Ovary (tissue), 9 donors: Measurements from ENCODE around the gene TSC22D4. TPM values are rescaled to one million over a fixed set of nuclear protein-coding genes. Genes with fewer than 3 reads are reported as not detected.

ENCODE experiments used
- DNase-seq, 5 donors: peaks; one replicate each; pipeline ENCODE4 v3.0.0-alpha.2; 2019 to 2020
- H3K27ac ChIP-seq, 2 donors: fragments of 200-600 bp; one replicate each; pipeline versions ENCODE4 v1.5.1 to v1.8.0; 2019 to 2022
- H3K27me3 ChIP-seq: fragments of 200-600 bp; one replicate; pipeline ENCODE4 v1.8.0; 2022
- H3K36me3 ChIP-seq: fragments of 200-600 bp; sonication (generic); one replicate; pipeline ENCODE4 v1.5.1; 2019
- H3K4me1 ChIP-seq: one replicate; pipeline ENCODE4 v1.8.1; 2013; ENCODE audit warnings: mild to moderate bottlenecking, moderate library complexity; ENCODE audit not compliant: insufficient read depth
- H3K4me3 ChIP-seq: fragments of 200-600 bp; sonication (generic); one replicate; pipeline ENCODE4 v1.5.1; 2017
- H3K9me3 ChIP-seq, 2 donors: fragments of 200-600 bp in 1 of 2; sonication (generic) in 1 of 2; one replicate each; pipeline versions ENCODE4 v1.5.1 to v1.8.1; 2013 to 2019; ENCODE audit warnings: mild to moderate bottlenecking in 1 of 2, moderate library complexity in 1 of 2
- CTCF ChIP-seq, 3 donors: fragments of 450-650 bp in 2 of 3; fragments of 200-600 bp in 1 of 3; IDR thresholded peaks; one replicate each; pipeline versions ENCODE4 v1.5.1 to v1.8.0; 2016 to 2022; ENCODE audit warnings: antibody characterized with exemption in 3 of 3, mild to moderate bottlenecking in 1 of 3
- EP300 ChIP-seq: sonication (generic); formaldehyde crosslinking; IDR thresholded peaks from one replicate; pipeline ENCODE4 v1.6.1; 2017; ENCODE audit warnings: antibody characterized with exemption
- POLR2A ChIP-seq: fragments of 450-650 bp; IDR thresholded peaks from one replicate; pipeline ENCODE4 v1.6.1; 2017; ENCODE audit warnings: antibody characterized with exemption, mild to moderate bottlenecking, moderate library complexity
- WGBS, 3 donors: extraction: QIAGEN DNeasy Blood & Tissue Kit in 1 of 3; methylation state at CpG; one replicate each; pipeline versions ENCODE4 v1.1.5 to v1.1.7; 2013 to 2017; 5-methylcytosine and 5-hydroxymethylcytosine counted together
- intact Hi-C, 4 donors: fragments of 100-400 bp; cut with DNase I; formaldehyde crosslinking; loops; one replicate each; pipeline versions ENCODE4 v1.11.0 to v1.15.1; 2022 to 2023
- polyA plus RNA-seq, 2 donors: library from polyadenylated mRNA; stranded (reverse); fragments of 200-250 nt in 1 of 2; fragments of 350-450 nt in 1 of 2; fragmentation: Illumina TruSeq in 1 of 2; extraction: RNeasy Lipid Tissue Mini Kit (QIAGEN cat#74804) in 1 of 2; gene quantifications; one replicate each; pipeline ENCODE4 v1.2.3, GENCODE V29; 2013 to 2014
- total RNA-seq, 7 donors: library from RNA; depleted of rRNA in 2 of 7; stranded (reverse); fragments of >200 nt in 2 of 7; fragmentation: NEBNext Ultra II Directional in 3 of 7; extraction: Animal tissue kit (Norgen Biotek cat#: 25700) in 3 of 7; gene quantifications; one replicate each; pipeline versions ENCODE4 v1.1.0 to v1.2.4, GENCODE V29; 2016 to 2023
- donor health status: DM: no; HTN: no; CAD: no; lungs with moderate emphysema.
- donor health status: DM: no; HTN: no; CAD: no.
- donor health status: Bipolar disorder and iron deficiency.
- donor health status: DM: yes; HTN: yes; CAD: no.
- donor health status: DM: no; HTN: no; CAD: no.
- donor health status: DM: yes; HTN: yes; CAD: no.

The TSC22D4 gene
- total and polyA plus RNA-seq, 9 donors, result 6.5 to 57.3 (median 40.4) TPM

DNA sequence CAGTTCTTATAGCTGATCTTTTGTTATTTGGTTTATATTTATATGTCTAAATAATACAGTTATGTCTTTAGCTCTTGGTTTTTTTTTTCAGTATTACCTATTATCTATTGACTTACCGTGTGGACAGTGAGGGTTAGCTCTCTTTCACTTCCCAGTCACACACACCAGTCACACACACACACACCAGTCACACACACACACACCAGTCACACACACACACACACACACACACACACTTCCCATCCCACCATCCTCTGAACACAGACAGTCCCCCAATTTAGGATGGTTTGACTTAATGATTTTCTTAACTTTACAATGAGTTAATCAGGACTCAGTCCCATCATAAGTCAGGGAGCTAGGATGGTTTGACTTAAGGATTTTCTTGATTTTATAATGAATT, 41.1 kb upstream of the TSC22D4 start:
- no peaks in the 10 kb centered on the region for H3K9me3 ChIP-seq
- WGBS, 3 donors, result 8 to 15% (median 14%) methylated on average over 1 of the region's 1 CpG
- TF ChIP-seq CTCF (IDR thresholded peaks at IDR 0.05) (no peak), POLR2A (no peak), EP300 (no peak)
- H3K4me3 ChIP-seq, result no peak overlapping the region
- no peak for DNase-seq
- intact Hi-C loops, result no loop called here
- no peaks in the 10 kb centered on the region for H3K27me3 ChIP-seq
- peaks cover 2% of the 10 kb centered on the region for H3K4me1 ChIP-seq
- H3K27ac ChIP-seq, result no peak overlapping the region
- no peaks in the 10 kb centered on the region for H3K36me3 ChIP-seq

GRCh38 chr7:100519580-100519979, 40.6 kb upstream of the TSC22D4 start:
- no peaks in the 10 kb centered on the region for H3K9me3 ChIP-seq
- TF ChIP-seq POLR2A (no peak), CTCF (IDR thresholded peaks at IDR 0.05) (no peak), EP300 (no peak)
- peaks cover 2% of the 10 kb centered on the region for H3K4me1 ChIP-seq
- H3K4me3 ChIP-seq, result no peak overlapping the region
- H3K27ac ChIP-seq, result no peak overlapping the region
- no peaks in the 10 kb centered on the region for H3K27me3 ChIP-seq
- WGBS, 3 donors, result 73 to 80% (median 79%) methylated on average over 6 of the region's 6 CpGs
- H3K36me3 ChIP-seq, result no peaks in the 10 kb centered on the region
- no peak for DNase-seq
- intact Hi-C loops, result no loop called here

DNA sequence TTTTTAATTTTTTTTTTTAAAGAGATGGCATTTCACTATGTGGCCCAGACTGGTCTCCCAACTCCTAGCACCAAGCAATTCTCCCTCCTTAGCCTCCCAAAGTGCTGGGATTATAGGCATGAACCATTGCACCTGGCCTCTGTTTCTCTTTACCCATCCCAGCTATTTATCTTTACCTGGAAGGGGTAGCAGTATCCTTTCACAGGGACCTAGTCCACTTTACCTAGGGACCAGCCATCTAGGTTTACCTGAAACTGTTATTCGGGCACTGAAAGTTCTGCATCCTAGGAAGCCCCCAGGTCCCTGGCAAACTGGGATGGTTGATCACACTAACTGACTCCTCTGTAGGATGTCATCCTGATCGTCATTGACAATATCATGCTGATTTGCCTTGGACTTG, 38.3 kb upstream of the TSC22D4 start:
- Histone ChIP-seq H3K4me3 (no peak overlapping the region), H3K4me1 (peaks cover 2% of the 10 kb centered on the region), H3K36me3 (no peaks in the 10 kb centered on the region), H3K27ac (no peak overlapping the region), H3K27me3 (no peaks in the 10 kb centered on the region), H3K9me3 (no peaks in the 10 kb centered on the region)
- 72 to 83% (median 73%) methylated on average over 2 of the region's 2 CpGs for WGBS, 3 donors
- DNase-seq, result no peak
- no peak for TF ChIP-seq EP300
- TF ChIP-seq POLR2A, result no peak
- TF ChIP-seq CTCF (IDR thresholded peaks at IDR 0.05), result no peak
- intact Hi-C loops, result no loop called here

DNA sequence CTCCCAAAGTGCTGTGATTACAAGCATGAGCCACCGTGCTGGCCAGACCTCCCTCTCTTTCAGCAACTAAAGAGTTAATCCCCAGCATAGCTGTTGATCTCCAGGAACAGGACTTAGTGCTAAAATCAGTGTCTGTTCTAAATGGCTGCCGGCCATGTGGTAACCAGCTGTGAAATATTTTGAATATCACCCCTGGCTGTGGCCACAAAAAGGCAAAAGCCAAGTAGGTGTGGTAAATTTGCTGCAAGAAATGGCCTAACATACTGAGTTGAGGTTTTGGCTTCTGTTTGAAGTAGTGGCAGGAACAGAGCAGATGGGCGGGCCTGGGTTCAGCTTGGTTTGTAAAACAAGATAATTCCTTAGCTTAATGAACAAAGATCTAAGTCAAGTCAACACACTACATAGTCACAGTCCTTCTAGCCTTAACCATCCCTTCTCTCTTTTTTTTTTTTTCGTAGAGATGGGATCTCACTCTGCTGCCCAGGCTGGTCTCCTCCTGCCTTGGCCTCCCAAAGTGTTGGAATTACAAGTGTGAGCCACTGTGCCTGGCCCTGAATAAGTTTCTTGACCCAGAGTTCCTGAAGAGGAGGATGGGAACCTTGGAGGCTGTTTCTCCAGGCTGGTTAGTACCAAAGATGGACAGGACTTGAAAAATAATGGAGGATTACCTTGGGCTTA, 37.3 kb upstream of the TSC22D4 start:
- H3K4me3 ChIP-seq, result no peak overlapping the region
- no peaks in the 10 kb centered on the region for H3K9me3 ChIP-seq
- intact Hi-C loops, result no loop called here
- peak in 4 of 5 donors; percentile 33 to 59 (median 40) for DNase-seq
- no peak overlapping the region for H3K27ac ChIP-seq
- no peaks in the 10 kb centered on the region for H3K27me3 ChIP-seq
- WGBS, 3 donors, result 9 to 15% (median 13%) methylated on average over 4 of the region's 4 CpGs
- no peaks in the 10 kb centered on the region for H3K36me3 ChIP-seq
- TF ChIP-seq CTCF (IDR thresholded peaks at IDR 0.05) (no peak), EP300 (no peak), POLR2A (no peak)
- H3K4me1 ChIP-seq, result peaks cover 2% of the 10 kb centered on the region
